Gastroesophageal sphincter (tissue), 4 donors: ENCODE data around the gene ZNF236. TPM values are rescaled to one million over a fixed set of nuclear protein-coding genes. Genes with fewer than 3 reads are reported as not detected.

Experiments used
- ATAC-seq: fragments of 150-250 bp; one replicate; pipeline ENCODE4 v1.9.1; 2016; ENCODE audit warnings: mild to moderate bottlenecking, moderate library complexity
- H3K27ac ChIP-seq, 4 donors: fragments of 200-600 bp; sonication (generic) in 3 of 4; 1 replicate in 3 of 4; 2 replicates in 1 of 4; pipeline ENCODE4 v1.5.1; 2016 to 2019
- H3K27me3 ChIP-seq: fragments of 200-600 bp; sonication (generic); one replicate; pipeline ENCODE4 v1.5.1; 2019
- H3K36me3 ChIP-seq, 2 donors: fragments of 200-600 bp; sonication (generic); one replicate each; pipeline ENCODE4 v1.5.1; 2019; ENCODE audit warnings: control low read depth in 1 of 2
- H3K4me1 ChIP-seq, 3 donors: fragments of 200-600 bp; sonication (generic); 1 replicate in 2 of 3; 2 replicates in 1 of 3; pipeline ENCODE4 v1.5.1; 2016 to 2019; ENCODE audit warnings: control low read depth in 2 of 3
- H3K4me3 ChIP-seq, 2 donors: fragments of 200-600 bp; sonication (generic); one replicate each; pipeline ENCODE4 v1.5.1; 2019; ENCODE audit warnings: mild to moderate bottlenecking in 1 of 2, moderate library complexity in 1 of 2
- H3K9me3 ChIP-seq, 3 donors: fragments of 200-600 bp; sonication (generic); one replicate each; pipeline ENCODE4 v1.5.1; 2017 to 2019; ENCODE audit warnings: control low read depth in 2 of 3
- CTCF ChIP-seq, 4 experiments: fragments of 200-600 bp in 2 of 4; fragments of 450-650 bp in 2 of 4; sonication (generic) in 1 of 4; IDR thresholded peaks; one replicate each; pipeline ENCODE4 v1.5.1; 2017 to 2019; ENCODE audit warnings: antibody characterized with exemption in 4 of 4, mild to moderate bottlenecking in 2 of 4, moderate library complexity in 2 of 4
- EP300 ChIP-seq: sonication (generic); formaldehyde crosslinking; IDR thresholded peaks from one replicate; pipeline ENCODE4 v1.6.1; 2017; ENCODE audit warnings: antibody characterized with exemption, mild to moderate bottlenecking
- POLR2A ChIP-seq, 2 donors: fragments of 450-650 bp; IDR thresholded peaks; one replicate each; pipeline ENCODE4 v1.6.1; 2017; ENCODE audit warnings: antibody characterized with exemption in 2 of 2, mild to moderate bottlenecking in 2 of 2, moderate library complexity in 1 of 2
- POLR2AphosphoS5 ChIP-seq: sonication (generic); formaldehyde crosslinking; IDR thresholded peaks from one replicate; pipeline ENCODE4 v1.6.1; 2017; ENCODE audit warnings: antibody characterized with exemption
- WGBS, 2 donors: methylation state at CpG; one replicate each; pipeline ENCODE4 v1.1.5; 2018; ENCODE audit warnings: low coverage in 1 of 2; 5-methylcytosine and 5-hydroxymethylcytosine counted together
- total RNA-seq, 4 donors: library from RNA; depleted of rRNA; stranded (reverse); fragments of >200 nt; gene quantifications; one replicate each; pipeline ENCODE4 v1.1.0, GENCODE V29; 2016

Gene ZNF236
- total RNA-seq, 4 donors from 2014 or later: 8.5 to 26.8 (median 16.8) TPM

GRCh38 chr18:76821356-76821874 lies 942 bp upstream of the ZNF236 start:
- H3K9me3 ChIP-seq: no peaks in the 10 kb centered on the region
- peak overlapping the region; percentile 87 to 100 (median 96) for H3K27ac ChIP-seq
- H3K4me3 ChIP-seq: peak overlapping the region; percentile 81 to 91
- TF ChIP-seq POLR2A (IDR thresholded peaks at IDR 0.05): no peak
- no peak for TF ChIP-seq EP300
- no peak for TF ChIP-seq POLR2AphosphoS5
- TF ChIP-seq CTCF (IDR thresholded peaks at IDR 0.05): no peak
- ATAC-seq: no peak
- peaks cover 0 to 57% (median 9%) of the 10 kb centered on the region in 3 donors for H3K4me1 ChIP-seq
- peaks cover 0 to under 1% of the 10 kb centered on the region in 2 donors for H3K36me3 ChIP-seq
- H3K27me3 ChIP-seq: no peaks in the 10 kb centered on the region
- 1% methylated on average over 7 to 10 of the region's 12 CpGs for WGBS, 2 donors

- no peaks in the 10 kb centered on the region for H3K27me3 ChIP-seq
- H3K9me3 ChIP-seq: no peaks in the 10 kb centered on the region
- peak overlapping the region; percentile 87 to 100 (median 96) for H3K27ac ChIP-seq
- peak overlapping the region; percentile 81 to 91 for H3K4me3 ChIP-seq
- no peaks in the 10 kb centered on the region for H3K36me3 ChIP-seq
- WGBS, 2 donors: no CpG with 5 or more reads among the region's 88 CpGs
- peak; percentile 66 for ATAC-seq
- TF ChIP-seq POLR2A (IDR thresholded peaks at IDR 0.05) (peak; percentile 48 to 63), POLR2AphosphoS5 (peak; percentile 31), EP300 (no peak)
- peaks cover 0 to 60% (median 9%) of the 10 kb centered on the region in 3 donors for H3K4me1 ChIP-seq
These were observed 367 bp upstream of the ZNF236 start for GRCh38 chr18:76821875-76822505.

GRCh38 chr18:76823161-76823538 lies 793 bp downstream of the ZNF236 start:
- Histone ChIP-seq H3K36me3 (no peaks in the 10 kb centered on the region), H3K27ac (peak overlapping the region; percentile 68 to 100 (median 96)), H3K4me3 (peak overlapping the region; percentile 85 to 91), H3K4me1 (peaks cover 0 to 71% (median 14%) of the 10 kb centered on the region in 3 donors), H3K9me3 (no peaks in the 10 kb centered on the region), H3K27me3 (no peaks in the 10 kb centered on the region)
- 9 to 23% methylated on average over 4 of the region's 26 CpGs for WGBS, 2 donors
- TF ChIP-seq POLR2AphosphoS5 (no peak), POLR2A (IDR thresholded peaks at IDR 0.05) (no peak), EP300 (no peak), CTCF (IDR thresholded peaks at IDR 0.05) (no peak)
- ATAC-seq: no peak

- Histone ChIP-seq H3K27me3 (no peaks in the 10 kb centered on the region), H3K4me1 (peaks cover 0 to 71% (median 14%) of the 10 kb centered on the region in 3 donors), H3K9me3 (no peaks in the 10 kb centered on the region), H3K36me3 (no peaks in the 10 kb centered on the region), H3K27ac (peak overlapping the region; percentile 68 to 100 (median 96)), H3K4me3 (peak overlapping the region; percentile 85 to 91)
- TF ChIP-seq POLR2AphosphoS5: no peak
- TF ChIP-seq EP300: no peak
- TF ChIP-seq CTCF (IDR thresholded peaks at IDR 0.05): peak in 1 of 4 experiments; percentile 50
- no peak for TF ChIP-seq POLR2A (IDR thresholded peaks at IDR 0.05)
- WGBS, 2 donors: 0 to 35% methylated on average over 1 to 2 of the region's 28 CpGs
- ATAC-seq: no peak
These were observed 1.2 kb downstream of the ZNF236 start for GRCh38 chr18:76823587-76824011.

GRCh38 chr18:76824145-76824676 lies 1.9 kb downstream of the ZNF236 start:
- H3K4me1 ChIP-seq: peaks cover 0 to 72% (median 14%) of the 10 kb centered on the region in 3 donors
- H3K27ac ChIP-seq: peak overlapping the region in 3 of 4 donors; percentile 96 to 100 (median 97)
- ATAC-seq: no peak
- no peaks in the 10 kb centered on the region for H3K27me3 ChIP-seq
- TF ChIP-seq POLR2A (IDR thresholded peaks at IDR 0.05) (no peak), EP300 (no peak), CTCF (IDR thresholded peaks at IDR 0.05) (no peak), POLR2AphosphoS5 (no peak)
- H3K4me3 ChIP-seq: peak overlapping the region in 1 of 2 donors; percentile 91
- no peaks in the 10 kb centered on the region for H3K36me3 ChIP-seq
- WGBS, 2 donors: 76 to 78% methylated on average over 7 to 12 of the region's 12 CpGs
- no peaks in the 10 kb centered on the region for H3K9me3 ChIP-seq
